Fibroblast of pulmonary artery (primary cell): Measurements from ENCODE around the gene DHRS3.

Source experiments
- DNase-seq: peaks from one replicate; pipeline ENCODE4 v3.0.0-alpha.2; 2010; ENCODE audit warnings: low read depth
- H3K4me3 ChIP-seq: replicated peaks from 2 replicates; pipeline ENCODE4 v1.5.1; 2011; ENCODE audit warnings: low read depth, mild to moderate bottlenecking, control low read depth, low read length, moderate library complexity
- CTCF ChIP-seq: IDR thresholded peaks from 2 replicates; pipeline ENCODE4 v1.5.1; 2011; ENCODE audit warnings: mild to moderate bottlenecking, control low read depth, low read length, inconsistent platforms; ENCODE audit errors: missing control alignments

The DHRS3 gene

DNA sequence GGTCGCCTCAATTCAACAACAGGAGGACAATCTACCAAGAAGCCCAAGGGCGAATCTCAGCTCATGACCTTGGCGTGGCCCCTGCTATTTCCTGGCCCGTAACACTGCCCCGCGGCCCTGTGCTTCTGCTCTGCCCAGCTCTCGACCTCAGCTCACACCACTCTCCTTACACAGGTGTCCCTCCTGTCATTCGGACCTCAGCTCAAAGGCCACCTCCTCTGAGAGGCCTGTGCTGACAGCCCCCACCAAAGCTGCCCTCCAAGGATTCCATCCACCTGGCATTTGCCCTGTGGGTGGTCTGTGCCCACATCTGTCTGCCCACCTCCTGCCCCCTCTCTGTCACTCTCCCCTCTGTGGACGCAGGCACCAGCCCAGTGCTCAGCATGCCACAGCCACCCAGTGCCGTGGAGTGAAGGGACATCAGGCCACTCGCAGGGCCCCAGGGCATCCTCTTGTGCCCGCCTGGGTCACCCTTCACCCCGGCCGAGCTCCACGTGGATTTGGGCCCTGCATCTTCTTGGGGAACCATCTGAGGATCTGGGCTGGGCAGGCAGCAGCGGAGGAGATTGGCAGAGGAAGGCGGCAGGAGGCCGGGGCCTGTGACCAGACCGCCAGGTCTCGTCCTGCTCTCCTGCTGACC is 70.3 kb downstream of the DHRS3 start:
- H3K4me3 ChIP-seq = no peak overlapping the region
- TF ChIP-seq CTCF = no peak
- DNase-seq = no peak

DNA sequence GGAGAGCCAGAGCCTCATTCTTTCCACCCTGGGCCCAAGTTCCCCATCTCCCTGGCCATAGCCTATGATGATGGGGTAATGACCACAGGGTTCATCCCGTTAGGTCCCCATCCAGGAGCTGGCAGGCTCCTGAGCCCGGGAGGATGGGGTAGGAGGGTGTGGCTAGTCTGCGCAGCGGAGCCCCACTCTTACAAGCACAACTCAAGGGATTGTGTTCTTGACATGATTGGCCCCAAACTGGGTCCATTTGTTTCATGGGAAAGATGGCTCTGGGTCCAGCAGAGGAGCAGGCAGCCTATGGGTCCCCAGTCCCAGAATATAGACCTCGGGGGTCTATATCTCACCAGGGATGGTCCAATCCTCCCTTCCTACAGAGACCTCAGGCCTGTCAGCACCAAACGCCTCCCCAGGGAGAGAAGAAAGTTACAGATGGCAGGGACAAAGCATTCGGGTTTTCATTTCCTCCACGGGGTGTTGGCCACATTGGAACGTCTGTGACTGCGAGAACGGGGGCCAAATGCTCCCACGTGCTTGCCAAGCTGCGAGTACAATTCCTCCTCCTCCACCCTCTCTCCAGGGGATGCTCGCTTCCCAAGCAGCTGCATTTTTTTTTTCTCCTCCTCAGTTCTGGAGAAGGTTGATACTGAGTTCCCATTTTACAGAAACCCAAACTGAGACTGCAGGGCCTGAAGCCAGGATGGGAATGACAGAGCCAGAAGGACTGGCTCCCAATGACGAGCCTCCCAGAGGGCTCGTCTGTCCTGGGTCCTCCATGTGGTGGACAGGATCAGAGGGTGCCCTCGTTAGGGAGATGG is 71.0 kb downstream of the DHRS3 start:
- no peak for TF ChIP-seq CTCF
- no peak overlapping the region for H3K4me3 ChIP-seq
- DNase-seq = no peak

GRCh38 chr1:12544992-12545391 is 73.0 kb downstream of the DHRS3 start:
- H3K4me3 ChIP-seq = no peak overlapping the region
- no peak for TF ChIP-seq CTCF
- no peak for DNase-seq

DNA sequence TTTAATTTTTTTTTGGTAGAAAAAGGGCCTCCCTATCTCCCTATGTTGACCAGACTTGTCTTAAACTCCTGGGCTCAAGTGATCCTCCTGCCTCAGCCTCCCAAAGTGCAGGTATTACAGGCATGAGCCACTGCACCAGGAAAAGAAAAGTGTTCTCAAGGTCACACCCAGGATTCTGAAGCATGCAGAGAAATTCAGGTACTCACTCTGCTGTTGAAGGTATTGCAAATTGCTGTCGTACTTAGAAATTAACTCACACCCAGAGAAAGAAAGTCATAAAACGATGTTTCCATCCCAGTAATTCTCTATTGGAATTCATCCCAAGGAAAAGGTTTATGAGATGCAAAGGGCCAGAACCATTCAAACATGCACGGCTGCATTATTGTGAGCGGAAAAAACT is 73.7 kb downstream of the DHRS3 start:
- H3K4me3 ChIP-seq = no peak overlapping the region
- TF ChIP-seq CTCF = no peak
- DNase-seq = no peak

DNA sequence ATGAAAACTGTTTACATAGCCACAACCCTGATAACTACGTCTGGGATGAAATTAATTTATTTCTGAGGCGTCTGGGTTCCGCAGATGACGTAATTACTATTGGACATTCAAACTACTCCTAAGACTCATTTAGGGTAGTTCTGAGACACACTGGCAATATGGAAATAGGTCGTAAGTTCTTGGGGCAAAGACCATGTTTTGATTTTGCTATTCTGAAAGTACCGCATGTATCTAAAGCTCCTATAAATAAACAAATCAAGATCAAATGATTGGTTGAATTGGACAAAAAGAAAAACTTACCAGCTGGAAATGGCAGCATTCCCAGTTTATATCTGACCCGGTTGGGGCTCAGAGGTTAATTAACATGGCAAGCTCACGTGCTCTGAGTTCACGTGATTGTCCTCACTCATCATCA is 74.3 kb downstream of the DHRS3 start:
- H3K4me3 ChIP-seq = no peak overlapping the region
- no peak for DNase-seq
- no peak for TF ChIP-seq CTCF

DNA sequence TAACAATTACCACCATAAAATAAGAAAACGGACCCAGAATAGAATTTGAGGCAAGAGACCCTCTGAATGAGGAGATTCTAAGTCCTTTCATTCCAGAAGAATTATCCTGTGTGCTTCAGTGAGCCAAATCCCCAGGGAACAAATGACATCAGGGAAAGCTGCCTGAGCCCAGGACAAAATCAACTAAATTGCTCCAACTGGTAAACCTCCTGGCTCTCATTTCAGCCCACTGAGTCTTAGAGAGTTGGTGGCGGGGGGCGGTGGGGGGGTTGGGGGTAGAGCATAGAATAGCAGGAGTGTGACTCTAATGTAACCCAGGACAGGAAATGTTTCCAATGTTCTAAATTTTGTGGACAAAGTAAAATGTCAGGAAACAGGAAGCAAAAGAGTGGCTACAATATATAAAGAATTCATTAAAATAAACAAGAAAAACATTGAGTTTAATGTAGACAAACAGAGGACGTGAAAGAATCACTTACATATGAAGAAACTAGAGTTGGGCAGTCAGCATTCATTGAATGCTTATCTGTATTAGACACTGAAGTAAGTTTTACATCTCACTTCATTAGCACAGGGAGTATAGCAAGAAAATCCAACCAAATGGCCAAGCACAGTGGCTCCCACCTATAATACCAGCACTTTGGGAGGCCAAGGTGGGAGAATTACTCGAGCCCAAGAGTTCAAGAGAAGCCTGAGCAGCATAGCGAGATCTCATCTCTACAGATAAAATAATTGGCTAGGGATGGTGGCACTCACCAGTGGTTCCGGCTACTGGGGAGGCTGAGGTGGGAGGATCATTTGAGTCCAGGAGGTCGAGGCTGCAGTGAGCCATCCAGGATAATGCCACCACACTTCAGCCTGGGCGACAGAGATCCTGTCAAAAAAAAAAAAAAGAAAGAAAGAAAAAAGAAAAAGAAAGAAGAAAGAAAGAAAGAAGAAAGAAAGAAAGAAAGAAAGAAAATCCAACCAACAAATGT is 75.1 kb downstream of the DHRS3 start:
- no peak for DNase-seq
- H3K4me3 ChIP-seq = no peak overlapping the region
- no peak for TF ChIP-seq CTCF
